Cortex of kidney (tissue), 1 donor: Measurements from ENCODE around the gene TNN.
"Not testable (repeated sequence)": the region's sequence is repeated elsewhere in the genome, so short reads cannot be mapped to it uniquely, and the experiment has no call there.

ENCODE experiments used
- DNase-seq: peaks from one replicate; lab custom pipeline; 2025; lab: John Stamatoyannopoulos, UW

The TNN gene

DNA sequence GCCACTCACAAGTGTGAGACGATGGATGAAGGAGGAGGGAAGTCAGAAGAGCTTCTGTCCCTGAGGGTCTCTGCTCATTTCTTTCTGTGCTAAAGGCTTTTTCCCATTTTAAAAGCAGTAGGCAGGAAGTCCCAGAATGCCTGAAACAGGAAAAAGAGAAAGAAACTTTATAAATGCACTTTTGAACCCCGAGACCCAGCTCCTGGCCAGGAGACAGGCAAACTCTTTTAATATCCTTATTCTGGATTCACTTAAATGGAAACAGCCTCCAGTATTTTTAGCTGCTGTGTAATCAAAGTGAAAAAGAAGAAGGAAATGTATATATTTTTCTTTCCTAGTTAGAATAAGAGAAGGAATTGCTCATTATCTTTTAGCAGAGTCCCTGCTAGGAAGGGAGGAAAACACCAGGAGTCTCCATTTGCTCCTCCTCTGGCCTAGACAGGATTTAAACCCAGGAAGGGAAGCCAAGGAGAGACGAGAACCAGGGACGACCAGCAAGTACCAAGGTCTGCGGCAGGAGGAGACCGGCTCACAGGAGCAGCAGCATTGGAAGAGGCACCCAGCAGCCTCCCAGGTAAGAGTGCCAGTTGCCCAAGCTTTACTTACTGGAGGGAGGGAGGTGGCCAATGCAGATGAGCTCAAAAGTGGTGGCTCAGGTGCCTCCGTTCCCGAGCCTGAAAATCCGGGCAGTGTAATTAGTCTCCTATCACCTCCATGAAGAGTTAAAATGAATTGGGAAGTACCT, at the start of gene TNN:
Gene TNN, plus strand, starts transcription at position 472 of the 745 bp plus-strand sequence. CDS start 9,586 bp downstream, outside the sequence.
- no peak for DNase-seq

DNA sequence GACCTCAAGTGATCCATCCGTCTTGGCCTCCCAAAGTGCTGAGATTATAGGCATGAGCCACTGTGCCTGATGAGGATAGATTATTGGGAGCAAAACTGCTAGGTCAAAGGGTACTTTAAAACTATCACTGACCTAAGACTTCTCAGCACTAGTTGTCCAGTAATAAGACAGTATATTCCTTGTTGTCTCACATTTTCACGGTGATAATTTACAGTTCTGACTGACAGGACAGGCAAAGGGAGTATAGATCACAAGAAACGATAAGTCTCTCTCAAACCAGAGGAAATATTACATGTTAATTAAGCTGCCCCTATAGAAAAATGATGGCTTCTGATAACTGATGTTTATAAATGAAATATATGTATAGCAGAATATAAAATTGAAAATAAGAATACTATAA, 48.1 kb upstream of the TNN start:
- DNase-seq: no peak

DNA sequence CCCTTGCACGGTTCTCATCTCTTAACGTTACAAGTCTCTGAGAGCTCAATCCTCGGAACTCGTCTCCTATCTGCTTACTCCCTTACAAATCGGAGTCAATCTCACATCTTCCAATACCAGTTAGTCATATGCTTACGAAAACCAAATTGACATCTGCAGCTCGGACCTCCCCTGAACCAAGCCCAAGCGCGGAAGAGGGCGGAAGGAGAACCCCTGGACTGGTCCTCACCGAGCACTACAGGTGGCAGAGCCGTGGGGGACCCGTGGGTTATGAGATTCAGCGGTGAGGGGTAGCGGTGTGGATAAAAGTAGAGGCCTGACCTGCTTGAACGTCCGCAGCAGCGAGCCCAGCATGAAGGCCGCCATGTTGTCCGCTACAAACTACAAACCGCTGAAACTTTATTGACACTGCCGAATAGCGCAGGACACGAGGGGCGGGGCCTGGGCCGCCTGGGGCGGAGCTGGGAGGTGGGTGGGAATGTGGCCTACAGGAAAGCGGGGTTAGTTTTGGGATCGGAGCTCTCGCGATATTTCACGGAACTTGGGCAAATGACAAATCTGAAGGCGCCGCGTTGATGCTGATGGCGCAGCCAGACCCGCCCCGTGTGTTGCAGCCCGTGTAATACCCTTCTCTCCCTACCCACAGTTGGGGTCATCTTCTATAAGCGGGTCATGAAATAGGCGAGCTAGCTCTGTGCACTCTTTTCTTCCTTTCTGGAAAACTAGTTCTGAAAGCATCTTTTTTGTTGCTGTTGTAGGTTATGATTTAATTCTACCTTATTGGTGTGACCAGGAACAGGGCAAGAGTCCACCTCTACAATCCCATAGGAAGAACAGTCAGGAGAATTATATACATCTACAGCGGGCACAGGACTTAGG, 44.4 kb upstream of the TNN start, which contains the start of gene MRPS14:
Gene MRPS14, minus strand, starts transcription at position 383 of the 879 bp plus-strand sequence. Its CDS starts 17 bp downstream, at position 366.
- no peak for DNase-seq

- DNase-seq: not testable (repeated sequence)
Measured at GRCh38 chr1:175023922-175024242, 43.8 kb upstream of the TNN start.

DNA sequence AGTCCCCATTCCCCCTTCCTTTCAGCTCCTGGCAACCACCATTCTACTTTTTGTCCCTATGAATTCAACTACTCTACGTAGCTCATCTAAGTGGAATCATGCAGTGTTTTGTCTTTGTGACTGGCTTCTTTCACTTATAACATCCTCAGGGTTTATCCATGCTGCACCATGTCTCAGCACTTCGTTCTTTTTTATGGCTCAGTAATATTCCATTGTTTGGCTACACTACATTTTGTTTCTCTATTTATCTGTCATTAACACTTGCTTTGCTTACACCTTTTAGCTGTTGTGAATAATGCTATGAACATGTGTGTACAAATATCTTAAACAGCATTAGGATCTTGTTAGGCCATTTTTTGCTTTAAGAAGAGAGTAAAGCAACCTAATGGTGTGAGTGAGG, 42.9 kb upstream of the TNN start:
- no peak for DNase-seq

DNA sequence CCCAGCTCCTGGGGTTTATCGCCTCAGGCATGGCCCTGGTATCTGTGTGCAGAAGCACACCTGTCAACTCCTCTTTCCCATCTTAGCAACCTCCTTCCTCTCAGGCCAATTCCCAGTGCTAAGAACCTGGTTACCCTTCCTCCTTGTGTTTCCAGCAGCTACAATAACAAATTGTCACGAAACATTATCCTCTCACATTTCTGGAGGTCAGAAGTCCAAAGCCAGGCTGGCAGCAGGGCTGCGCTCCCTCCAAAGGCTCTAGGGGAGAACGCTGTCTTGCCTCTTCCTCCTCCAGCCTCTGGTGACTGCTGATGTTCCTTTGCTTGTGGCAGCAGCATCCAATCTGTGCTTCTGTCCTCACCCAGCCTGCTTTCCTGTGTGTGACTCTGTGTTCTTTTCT, 33.7 kb upstream of the TNN start:
- DNase-seq: no peak

- DNase-seq: no peak
Measured at GRCh38 chr1:175034775-175035174, 32.9 kb upstream of the TNN start.

DNA sequence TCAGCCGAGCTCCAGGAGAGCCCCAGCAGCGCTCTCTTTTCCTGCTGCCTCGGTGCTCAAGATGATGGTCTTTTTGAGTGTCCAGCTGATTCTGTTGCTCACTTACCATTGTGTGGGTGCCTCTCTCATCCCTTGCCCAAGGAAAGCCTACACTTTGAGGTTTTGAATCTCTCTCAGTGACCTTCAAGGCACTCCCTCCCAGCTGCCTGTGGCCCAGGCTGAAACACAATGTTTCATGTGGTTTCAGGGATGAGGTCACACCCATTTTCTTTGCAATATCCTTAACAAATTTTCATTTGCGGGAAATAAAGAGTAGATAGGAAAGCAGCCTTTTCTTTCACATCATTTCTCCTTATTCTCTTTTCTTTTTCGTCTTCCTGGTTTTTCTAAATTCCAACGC, 31.8 kb upstream of the TNN start:
- DNase-seq: no peak

- no peak for DNase-seq
Measured at GRCh38 chr1:175036476-175036875, 31.2 kb upstream of the TNN start.

DNA sequence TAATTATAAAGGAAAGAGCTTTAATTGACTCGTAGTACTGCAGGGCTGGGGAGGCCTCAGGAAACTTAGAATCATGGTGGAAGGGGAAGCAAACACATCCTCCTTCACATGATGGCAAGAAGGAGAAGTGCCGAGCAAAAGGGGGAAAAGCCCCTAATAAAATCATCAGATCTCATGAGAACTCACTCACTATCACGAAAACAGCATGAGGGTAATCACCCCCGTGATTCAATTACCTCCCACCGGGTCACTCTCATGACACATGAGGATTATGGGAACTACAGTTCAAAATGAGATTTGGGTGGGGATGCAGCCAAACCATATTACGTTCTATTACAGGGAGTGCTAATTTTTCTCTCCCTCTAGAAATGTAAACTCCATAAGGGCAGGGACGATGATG, 30.2 kb upstream of the TNN start:
- DNase-seq: no peak

DNA sequence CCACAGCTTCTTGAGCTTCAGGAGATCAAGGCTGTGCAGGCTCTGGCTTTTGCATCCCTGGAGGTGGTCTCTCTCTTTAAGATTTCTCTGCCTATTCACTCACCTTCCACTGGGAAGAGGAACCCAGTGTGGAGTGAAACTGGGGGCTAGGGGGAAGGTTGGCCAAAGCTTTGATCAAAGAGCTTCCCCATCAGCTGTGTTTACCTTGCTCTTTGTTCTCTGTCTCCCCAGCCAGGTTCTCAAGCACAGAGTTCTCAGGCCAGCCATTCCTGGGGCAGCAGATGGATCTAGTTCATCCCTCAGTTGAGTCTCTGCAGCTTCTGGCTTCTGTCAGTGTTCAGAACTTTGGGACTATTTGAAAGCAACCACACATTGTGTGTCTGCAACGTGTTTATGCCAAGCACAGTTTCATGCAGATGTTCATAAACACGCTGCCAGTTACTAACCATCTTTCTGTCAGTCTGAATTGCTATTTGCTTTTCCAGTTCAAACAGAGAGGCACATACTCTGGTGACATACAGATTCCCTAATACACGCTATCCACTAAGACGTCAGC, 27.2 kb upstream of the TNN start:
- DNase-seq: no peak

GRCh38 chr1:175042650-175043049, 25.0 kb upstream of the TNN start:
- DNase-seq: no peak

- DNase-seq: no peak
Measured at GRCh38 chr1:175043824-175044223, 23.8 kb upstream of the TNN start.

- not testable (repeated sequence) for DNase-seq
Measured at GRCh38 chr1:175044591-175044990, 23.0 kb upstream of the TNN start.

- DNase-seq: no peak
Measured at GRCh38 chr1:175045097-175045496, 22.5 kb upstream of the TNN start.

GRCh38 chr1:175045519-175045918, 22.1 kb upstream of the TNN start:
- no peak for DNase-seq

GRCh38 chr1:175050992-175051391, 16.6 kb upstream of the TNN start:
- no peak for DNase-seq

GRCh38 chr1:175054736-175055135, 12.9 kb upstream of the TNN start:
- no peak for DNase-seq

GRCh38 chr1:175062339-175062738, 5.3 kb upstream of the TNN start:
- no peak for DNase-seq

- no peak for DNase-seq
Measured at GRCh38 chr1:175062858-175063257, 4.8 kb upstream of the TNN start.

GRCh38 chr1:175070818-175071217, 3.2 kb downstream of the TNN start:
- DNase-seq: no peak

DNA sequence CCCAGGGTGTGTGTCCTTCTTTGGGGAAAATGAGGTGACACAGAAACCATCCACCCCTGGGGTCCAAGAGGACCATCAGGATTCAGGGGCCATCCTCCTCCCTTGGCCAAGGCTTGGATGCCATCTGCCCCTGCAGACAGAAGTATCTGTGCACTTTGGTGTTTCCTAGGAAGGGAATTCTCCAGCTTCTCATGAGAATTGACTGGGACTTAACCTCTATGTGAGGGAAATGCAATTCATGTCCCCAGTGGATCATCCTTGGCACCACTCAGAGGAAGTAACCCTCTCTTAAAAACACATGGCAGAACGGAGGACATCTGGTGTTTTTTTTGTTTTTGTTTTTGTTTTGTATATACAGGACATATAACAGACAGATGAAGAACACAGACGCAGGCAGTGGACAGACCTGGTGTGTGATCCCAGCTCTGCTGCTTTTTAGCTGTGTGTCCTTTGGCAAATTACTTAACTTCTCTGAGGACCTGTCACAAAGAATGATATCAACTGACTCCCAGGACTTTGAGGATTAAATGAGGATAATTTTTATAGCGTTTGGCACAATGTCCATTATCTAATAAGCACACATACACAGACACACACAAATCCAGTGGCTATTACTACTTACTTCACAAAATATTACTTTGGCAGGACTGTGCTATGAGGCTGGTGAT, 3.8 kb downstream of the TNN start:
- no peak for DNase-seq
